Activated CD4-positive, alpha-beta T cell treated with anti-CD3 and anti-CD28 coated beads for 24 hours (primary cell): ENCODE measurements around the gene OR2AJ1.

Experiments
- DNase-seq, 2 donors: peaks; one replicate each; pipeline ENCODE4 v3.0.0-alpha.2; 2020; ENCODE audit warnings: low read depth in 2 of 2

Gene OR2AJ1

DNA sequence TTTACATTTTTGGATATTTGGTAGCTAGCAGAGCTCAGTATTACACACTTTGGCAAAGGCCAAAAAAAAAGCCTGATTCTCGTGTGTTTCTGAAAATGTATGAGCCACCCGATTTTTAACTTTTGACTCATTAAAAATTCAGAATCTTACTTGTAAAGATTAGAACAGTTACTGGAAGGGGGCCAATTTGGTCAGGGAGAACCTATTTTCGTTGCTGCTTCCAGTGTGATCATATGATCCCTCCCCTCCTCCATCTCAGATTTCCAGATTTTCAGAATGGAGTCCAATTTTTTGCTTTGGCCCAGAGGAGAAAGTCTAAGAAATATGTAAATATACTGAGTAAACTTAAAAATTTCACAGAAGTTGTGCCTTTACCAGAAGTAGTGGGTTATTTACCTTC, 37.1 kb downstream of the OR2AJ1 start:
- no peak for DNase-seq

DNA sequence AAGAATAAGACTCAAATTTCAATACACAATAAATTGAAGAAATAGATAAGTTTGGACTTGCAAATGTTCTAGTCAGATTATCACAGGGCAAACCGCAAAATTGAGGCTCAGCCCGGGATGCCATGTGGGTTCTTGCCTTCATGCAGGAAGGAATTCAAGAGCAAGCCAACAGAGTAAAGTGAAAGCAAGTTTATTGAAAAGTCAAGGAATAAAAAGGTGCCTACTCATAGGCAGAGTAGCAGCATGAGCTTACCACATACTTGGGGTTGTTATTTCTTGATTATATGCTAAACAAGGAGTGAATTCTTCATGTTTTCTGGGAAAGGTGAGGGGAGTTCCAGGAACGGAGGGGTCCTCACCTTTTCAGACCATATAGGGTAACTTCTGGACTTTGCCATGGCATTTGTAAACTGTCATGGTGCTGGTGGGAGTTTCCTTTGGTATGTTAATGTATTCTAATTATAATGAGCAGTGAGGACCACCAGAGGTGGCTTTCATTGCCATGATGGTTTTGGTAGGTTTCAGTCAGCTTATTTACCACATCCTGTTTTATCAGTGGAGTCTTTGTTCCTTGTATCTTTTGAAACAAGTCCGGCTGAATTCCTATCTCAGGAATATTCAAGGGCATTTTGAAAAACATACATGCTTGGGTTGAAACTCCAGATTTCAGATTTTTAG, 38.4 kb downstream of the OR2AJ1 start:
- DNase-seq = no peak

- DNase-seq = no peak
Observed at GRCh38 chr1:247964933-247965332, 40.2 kb downstream of the OR2AJ1 start, which contains the start of gene OR2AK2. OR2AK2 (plus strand) TSS chr1:247965233; CDS start chr1:247965377, 144 bp downstream.

DNA sequence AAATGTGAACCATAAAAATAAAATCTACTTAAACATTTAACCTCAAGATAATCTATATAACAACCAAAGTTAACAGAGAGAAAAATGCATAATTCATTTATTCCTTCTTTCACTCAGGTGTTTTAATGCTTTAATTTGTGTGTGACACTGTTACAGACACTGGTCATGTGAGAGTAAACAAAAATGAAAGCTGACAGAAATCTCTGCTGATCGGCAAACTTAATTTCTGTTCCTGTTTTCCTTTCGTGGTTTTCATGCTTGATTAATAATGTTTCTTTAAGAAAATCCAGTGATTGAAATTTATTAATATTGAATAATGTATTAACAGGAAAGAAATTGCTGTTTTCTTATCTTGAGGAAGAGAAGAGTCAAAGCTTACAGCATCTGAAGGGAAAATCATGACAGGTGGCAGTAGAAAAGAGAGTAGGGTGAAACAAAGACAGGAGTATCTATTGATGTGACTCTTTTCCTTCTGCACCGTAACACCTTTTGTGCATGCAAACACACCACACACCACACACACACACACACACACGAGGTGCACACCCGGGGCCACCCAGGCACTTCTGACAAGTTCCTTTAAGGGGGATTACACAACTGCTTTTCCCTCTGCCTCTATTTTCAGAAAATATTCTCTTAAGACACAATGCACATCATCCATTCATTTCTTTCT, 42.0 kb downstream of the OR2AJ1 start:
- no peak for DNase-seq
